HS-27A (cell line): ENCODE measurements around the gene LELP1.
"Not testable (repeated sequence)": the region's sequence is repeated elsewhere in the genome, so short reads cannot be mapped to it uniquely, and the experiment has no call there.

Experiments used
- DNase-seq: peaks from one replicate; pipeline ENCODE4 v3.0.0-alpha.2; 2012; ENCODE audit warnings: low read depth, missing footprints

The LELP1 gene

DNA sequence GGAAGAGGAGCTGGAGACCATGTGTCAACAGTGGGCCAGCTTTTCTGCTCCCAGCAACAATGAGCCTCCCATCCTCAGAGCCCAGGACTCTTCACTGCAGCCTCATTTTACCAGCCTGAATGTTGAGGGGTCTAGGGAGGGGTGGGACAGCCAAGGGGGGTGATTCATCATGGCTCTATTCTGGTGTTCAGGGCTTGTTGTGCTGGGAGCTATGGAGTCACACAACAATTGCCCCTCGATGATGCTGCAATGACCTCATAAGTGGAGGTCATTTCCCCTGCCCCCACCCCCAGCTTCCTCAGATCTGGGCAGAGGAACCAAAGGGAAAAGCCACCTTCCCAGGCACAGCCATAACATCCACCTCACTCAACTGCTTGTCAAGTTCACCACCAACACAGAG is at the start of gene LELP1:
Gene LELP1 (plus strand): TSS at position 301 of the 400 bp plus-strand sequence. CDS start 1,278 bp downstream, outside the sequence.
- no peak for DNase-seq

DNA sequence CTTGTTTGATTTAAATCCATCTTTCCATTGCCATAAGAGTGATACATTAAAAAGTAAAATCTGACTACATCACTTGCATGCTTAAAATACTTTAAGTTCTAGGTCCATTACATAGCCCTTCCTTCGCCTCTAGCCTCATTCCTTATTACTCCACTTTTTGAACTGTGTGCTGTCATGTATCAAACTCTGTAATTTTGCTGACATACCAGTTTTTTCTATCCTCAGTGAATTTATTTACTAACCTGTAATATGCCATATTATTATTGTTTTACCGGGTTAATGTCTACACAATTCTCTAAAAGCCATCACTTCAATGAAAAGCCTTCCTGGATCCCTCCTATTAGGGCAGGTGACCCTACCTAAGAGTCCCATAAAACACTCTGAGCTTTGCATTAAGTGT is 47.7 kb upstream of the LELP1 start:
- no peak for DNase-seq

DNA sequence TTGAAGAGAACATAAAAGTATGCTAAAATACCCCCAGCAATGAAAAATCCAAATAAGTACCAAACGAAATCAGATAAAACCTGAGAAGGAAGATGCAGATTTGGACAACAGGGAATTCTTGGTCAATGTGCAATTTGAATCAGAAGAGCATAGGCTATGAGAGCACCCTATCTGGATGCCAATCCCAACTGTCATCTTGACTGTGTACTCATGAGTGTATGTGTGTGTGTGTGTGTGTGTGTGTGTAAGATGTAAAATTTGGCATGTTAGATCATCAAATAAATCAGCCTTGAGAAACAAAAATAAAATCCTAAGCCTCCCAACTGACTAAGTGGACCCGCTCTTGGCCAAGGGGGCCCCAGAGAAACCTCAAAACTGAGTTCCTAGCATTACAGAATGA is 34.5 kb upstream of the LELP1 start:
- peak; percentile 42 for DNase-seq

DNA sequence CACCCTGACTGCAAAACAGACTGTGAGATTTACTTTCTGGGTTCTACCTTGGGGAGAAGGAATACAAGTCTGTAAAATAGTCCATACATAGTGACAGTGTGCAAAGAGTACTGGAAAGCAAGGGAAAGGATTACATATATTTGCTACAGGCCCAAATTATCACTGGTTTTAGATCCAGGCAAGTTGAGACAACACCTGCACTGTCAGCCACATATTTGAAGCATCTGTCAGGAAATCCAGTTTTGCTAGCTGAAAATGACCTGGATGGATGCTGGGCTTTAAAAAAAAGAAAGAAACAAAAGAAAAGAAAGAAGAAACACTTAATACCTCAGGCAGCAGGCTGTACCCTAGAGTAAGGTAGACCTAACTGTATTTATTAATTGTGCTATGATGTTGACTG is 28.6 kb upstream of the LELP1 start:
- DNase-seq = no peak

DNA sequence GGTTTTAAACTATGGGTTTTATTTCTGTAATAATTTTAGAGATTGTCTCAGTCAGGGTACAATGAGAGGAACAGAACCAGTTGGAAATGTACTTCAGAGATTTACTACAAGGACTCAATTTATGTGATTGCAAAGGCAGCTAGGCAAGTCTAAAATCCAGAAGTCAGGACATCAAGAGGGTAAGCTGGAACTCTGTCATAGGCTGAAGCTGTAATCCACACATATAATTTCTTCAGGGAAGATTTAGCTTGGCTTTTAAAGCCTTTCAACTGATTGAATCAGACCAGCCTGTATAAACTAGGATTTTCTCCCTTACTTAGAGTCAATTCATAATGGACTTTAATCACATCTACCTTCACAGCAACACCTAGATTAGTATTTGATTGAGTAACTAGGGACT is 24.3 kb upstream of the LELP1 start:
- DNase-seq = no peak

DNA sequence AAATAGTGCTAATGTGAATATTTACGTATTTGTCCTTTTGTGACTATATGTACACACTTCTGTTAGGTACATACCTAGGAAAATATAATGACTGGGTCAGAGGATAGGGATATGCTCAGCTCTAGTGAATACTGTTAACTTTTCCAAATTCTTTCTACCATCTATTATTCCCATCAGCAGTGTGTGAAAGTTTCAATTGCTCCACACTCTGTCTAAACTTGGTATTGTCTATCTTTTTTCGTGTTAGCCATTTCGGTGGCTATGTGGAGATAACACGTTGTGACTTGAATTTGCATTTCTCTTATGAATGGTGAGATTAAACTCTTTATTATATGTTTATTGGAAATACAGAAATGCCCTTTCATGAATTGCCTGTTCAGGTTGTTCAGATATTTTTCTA is 22.7 kb upstream of the LELP1 start:
- no peak for DNase-seq

DNA sequence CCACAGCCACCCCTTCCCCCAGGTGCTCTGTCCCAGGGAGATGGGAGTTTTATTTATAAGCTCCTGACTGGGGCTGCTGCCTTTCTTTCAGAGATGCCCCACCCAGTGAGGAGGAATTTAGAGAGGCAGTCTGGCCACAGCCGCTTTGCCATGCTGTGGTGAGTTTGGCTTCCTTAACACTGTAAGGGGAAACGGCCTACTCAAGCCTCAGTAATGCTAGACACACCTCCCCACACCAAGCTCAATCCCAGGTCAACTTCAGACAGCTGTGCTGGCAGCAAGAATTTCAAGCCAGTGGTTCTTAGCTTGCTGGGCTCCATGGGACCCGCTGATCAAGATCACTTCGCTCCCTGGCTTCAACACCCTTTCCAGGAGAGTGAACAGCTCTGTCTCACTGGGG is 14.9 kb upstream of the LELP1 start:
- peak; percentile 15 for DNase-seq

DNA sequence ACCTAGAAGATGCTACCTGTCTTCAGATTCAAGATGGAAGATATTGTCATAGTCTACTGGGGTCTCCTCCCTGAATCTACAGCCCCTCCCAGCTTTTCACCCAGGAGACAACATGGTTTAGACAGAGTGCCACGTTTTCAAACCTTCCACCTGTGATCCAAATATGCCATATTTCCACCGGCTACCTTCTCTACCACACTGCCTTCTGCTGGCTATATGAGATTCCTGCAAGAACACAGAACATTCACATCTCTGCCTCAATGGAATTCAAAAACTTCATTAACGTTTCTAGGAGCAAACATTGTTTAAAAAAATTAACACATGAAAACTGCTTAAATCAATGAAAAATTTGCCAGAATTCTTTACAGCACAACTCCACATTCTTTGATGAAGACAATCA is 12.9 kb upstream of the LELP1 start:
- DNase-seq = no peak

DNA sequence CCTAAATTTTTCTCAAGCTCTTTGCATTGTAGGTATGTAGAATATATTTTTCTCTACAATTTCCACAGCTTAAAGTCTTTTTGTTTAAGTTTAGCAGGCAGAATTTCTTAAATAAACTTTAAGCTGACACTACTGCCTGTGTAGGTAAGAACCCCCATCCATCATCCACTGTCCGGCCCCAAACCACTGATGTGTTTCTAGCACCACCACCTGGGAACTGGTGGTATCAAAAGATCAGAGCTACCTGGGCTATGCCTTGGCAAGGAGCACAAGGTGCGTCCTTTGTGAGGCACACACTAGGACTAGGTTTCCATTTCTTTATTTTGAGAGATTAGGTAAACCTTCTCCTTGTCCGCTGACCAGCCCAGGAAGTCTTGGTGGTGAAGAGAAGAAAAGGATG is 10.5 kb upstream of the LELP1 start:
- no peak for DNase-seq

DNA sequence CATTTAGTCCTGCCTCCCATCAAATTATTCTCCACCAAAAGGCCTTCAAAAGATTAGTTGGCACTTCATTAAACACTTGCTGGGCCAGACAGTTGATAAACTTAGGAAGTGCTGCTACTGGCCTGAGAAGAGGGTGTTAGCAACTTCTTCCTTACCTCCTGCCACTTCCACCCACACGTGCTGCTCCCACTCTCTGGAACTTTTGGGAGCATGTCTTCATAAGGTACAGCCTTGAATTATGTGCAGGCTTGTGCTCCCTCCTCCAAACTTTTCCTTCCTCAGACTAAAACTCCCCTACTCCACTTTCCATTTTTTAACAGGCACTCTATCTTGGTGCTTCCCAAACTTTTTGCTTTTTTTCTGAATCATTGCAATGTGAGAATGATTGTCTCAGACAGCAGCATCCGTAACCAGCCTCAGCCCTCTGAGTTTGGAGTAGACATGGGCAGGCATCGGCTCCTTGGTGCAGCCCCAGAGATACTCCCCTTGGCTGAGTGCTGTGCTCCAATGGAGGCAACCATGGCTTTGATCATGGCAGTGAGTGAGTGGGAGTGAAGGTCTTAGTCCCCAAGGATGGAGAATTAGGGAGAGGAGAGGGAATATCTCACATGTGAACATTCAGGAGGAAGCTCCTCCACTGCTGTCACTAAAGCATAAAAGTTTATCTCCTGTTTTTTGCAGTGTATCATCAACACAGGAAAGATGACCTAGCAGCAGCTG is 8.7 kb upstream of the LELP1 start:
- no peak for DNase-seq

DNA sequence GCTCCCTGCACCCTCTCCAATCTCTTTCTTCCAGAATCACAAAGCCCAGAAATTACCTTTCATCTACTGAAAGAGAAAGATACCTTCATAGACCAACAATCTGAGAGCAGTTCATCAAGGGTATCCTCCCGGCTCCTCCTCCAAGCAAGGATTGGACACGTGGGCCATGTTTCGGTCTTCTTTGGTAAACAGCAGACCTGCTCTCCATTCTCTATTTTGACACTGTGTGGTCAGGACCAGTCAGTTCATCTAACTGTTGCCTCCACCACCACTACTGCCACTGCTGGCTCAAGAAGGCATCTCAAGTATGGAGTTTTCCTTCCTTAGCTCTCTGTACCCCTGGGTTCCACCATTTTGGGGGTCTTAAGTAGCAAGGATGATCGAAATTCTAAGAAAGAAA is 8.0 kb upstream of the LELP1 start:
- DNase-seq = no peak

DNA sequence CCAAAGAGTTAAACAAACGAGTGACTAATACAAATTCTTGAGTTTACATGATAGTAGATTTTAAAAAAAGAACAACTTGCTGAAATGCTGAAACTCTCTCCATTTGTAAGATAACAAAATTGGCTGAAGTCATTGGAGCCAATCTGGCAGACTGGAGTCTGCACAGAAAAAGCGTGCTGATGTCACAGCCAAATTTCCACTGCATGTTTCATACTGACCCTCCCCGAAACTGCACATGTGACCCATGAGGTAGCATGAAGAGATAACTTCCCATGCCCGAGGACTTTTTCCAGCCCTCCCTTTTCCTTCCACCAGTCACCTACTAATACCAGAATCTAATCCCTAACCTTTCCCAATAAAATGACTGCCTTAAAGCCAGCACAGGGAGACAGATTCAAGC is 1.2 kb upstream of the LELP1 start:
- no peak for DNase-seq

DNA sequence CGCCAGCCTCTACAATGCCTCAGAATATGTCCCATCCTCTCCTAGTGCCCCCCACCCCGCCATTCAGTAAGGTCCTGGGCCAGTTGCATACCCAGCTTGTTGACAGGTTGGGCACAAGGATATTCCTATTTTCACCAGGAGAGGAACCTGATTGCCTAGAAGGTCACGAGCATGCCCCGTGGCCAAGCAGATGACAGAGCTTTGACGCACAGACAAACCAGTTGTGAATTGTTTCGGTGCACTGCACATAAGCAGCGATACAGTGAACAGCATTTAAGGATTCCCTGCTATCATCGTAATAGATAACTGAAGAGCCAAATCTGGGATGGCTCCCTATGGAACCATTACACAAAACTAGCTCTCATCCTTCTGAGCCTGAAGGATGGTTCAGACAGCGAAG is 3.4 kb downstream of the LELP1 start:
- DNase-seq = no peak

DNA sequence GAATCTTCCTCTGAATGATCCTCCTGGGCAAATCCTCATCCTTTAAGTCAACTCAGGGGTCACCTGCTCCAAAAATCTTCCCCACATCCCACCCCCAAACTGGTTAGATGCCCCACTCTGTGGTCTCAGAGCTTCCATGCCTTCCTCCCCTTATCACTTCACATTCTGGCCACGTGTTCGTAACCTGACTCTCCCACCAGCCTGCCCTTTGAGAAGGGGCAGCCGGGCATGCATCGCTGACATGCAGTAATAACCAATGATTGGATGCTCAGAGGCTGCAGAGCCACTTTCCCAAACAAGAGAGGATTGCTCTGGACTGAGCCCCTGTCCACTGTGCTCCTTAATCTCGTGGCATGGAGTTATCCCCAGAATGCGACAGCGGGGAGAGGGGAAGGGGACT is 7.0 kb downstream of the LELP1 start:
- DNase-seq = no peak

DNA sequence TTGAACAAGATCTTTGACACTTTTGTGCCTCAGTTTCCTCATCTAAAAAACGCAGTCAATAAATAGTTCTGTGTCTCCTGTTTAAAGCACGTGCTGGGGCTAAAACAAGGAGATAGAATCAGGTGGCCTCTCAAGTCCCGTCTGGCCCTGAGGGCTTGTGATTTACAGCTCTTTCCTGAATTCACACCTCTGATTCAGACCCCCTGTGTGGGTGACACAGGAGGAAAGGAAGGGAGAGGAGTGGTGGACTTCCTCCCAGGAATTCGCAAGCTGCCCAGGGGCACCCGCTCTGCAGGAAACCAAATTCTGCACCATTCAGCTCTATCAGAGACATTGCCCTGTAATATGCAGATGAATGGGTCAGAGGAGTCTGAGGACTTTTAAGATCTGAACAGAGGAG is 9.0 kb downstream of the LELP1 start:
- DNase-seq = no peak

DNA sequence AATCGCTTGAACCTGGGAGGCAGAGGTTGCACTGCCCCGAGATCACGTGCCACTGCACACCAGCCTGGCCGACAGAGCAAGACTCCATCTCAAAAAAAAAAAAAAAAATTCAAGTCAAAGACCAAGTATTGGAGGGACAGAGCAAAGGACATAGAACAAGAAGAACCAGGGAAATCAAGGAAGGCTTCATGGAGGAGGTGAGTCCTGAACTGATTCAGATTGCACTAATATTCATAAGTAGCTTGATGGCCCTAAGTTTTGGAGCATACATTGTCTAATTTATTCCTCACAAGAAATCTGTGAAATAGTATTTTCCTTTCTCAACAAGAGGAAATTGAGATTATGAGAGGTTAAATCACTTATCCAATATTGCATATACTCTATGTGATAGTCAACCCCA is 10.3 kb downstream of the LELP1 start:
- DNase-seq = no peak

DNA sequence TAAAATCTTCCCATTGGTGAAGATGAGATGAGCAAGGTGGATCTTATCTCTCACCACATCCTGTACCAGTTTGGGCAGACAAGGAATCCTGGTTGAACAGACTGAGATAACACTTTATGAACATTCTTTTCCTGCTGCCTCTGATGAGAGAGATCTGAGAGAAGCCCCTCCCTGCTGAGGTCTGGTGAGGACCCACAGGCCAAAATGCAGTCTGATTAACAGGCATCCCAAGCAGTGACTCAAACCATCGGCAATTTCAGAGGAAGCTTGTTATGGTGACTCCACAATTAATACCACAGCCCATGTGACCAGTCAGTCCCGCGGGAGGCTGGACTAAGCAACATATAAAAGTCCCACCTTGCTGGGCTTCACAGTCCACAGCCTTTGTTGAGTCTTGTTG is 14.0 kb downstream of the LELP1 start, which contains the start of gene PRR9:
Gene PRR9 (plus strand): TSS at position 373 of the 400 bp plus-strand sequence. CDS start 561 bp downstream, outside the sequence.
- no peak for DNase-seq

DNA sequence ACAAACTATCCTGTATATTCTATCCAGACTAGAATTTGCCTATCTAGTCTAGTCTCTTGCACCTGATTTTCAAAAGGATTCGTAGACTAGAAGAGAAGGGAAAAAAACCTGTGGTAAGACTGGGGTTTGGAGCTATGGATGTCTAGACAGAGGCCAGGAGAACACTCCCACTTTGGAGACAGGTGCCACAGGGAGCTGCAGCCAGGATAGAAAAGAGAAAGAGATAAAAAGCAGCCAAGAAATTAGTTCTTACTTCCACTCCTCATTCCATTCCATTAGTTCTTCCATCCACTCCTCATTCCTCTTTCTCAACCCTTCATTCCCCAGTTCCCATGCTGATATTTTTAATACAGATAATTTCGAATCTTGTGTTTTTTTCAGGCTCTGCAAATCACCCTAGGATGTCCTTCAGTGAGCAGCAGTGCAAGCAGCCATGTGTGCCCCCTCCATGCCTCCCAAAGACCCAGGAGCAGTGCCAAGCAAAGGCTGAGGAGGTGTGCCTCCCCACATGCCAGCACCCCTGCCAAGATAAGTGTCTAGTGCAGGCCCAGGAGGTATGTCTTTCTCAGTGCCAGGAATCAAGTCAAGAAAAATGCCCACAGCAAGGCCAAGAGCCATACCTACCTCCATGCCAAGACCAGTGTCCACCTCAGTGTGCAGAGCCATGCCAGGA is 14.7 kb downstream of the LELP1 start:
- no peak for DNase-seq

DNA sequence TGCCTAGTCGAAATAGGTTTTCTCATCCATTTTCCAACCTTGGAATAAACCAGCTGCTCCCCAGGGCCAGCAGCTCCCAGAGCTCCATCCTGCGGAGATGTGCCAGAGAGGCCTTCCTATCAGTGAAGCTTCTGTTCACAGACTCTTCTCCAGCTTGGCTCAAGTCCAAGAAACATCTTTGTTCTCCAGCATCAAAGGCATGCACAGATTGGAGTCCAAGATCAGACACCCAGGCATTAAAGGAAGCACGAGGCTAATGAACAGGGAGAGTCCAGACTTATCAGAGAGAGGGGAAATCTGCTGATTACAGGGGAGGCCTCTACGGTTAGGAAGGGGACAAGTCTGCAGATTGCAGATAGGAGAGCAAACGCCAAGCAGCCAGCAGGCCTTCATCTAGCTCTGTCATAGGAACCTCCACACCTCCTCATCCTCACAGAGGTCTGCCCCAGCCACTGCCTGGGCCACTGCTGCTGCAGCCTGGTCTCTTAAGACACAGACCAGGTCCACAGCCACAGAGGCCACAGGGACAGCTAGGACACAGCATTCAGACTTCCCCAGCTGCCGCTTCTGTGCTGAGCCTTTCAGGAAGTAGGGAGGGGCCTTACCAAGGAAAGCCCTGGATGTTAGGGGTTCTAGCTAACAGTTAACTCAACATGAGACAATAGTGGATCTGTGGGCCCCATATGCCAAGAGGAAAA is 17.5 kb downstream of the LELP1 start:
- no peak for DNase-seq

DNA sequence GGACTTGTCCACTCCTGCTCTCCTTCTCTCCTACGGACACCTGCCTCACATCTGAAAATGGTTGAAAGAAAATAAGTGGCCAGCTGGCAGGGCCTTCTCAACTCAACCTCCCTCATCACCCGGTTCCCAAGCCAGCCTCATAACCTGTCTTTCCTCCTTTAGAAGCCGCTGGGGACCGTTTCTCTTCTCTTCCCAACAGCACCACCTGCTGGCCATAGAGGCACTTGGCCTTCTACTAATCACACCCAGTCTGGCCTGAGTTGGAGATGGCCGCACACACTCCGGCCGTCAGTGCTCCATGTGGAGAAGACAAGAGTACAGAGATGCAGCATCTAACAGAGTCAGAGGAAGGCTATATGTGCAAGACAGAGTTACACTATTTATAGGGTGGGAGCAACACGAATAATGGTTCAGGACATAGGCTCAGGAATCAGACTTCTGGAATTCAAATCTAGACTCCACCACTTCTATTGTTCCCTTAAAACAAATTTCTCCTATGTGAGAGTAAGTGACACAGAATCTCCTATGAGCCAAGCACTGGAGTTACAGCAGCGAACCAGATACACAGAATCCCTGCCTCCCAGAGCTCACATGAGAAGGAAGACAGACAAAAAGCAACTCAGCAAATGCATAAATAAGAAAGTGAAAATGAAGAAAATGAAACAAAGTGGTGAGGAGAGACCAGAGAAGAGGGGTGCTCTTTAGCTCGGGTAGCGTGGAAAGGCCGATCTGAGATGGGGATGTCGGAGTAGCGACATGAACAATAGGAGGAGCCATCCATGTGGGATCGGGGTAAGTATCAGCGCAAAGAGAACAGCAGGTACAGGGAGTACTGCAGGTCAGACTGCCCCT is 20.0 kb downstream of the LELP1 start:
- not testable (repeated sequence) for DNase-seq

DNA sequence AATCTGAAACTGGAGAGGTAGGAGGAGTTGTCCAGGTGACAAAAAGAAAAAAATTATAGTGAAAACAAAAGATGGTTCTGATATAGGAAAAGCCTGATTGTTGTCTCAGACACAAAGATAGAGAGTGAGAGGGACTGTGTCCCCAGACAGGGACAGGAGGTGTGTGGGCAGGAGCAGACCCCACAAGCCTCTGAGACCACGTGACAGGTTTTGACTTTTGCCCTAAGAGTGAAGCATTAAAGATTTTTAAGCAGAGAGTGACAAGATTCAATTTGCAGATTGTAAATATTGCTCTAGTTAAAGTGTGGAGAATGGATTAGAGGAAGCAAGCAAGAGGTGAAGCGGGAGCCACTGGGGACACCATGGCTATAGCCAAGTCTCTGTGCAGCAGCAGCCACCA is 24.6 kb downstream of the LELP1 start:
- DNase-seq = no peak

DNA sequence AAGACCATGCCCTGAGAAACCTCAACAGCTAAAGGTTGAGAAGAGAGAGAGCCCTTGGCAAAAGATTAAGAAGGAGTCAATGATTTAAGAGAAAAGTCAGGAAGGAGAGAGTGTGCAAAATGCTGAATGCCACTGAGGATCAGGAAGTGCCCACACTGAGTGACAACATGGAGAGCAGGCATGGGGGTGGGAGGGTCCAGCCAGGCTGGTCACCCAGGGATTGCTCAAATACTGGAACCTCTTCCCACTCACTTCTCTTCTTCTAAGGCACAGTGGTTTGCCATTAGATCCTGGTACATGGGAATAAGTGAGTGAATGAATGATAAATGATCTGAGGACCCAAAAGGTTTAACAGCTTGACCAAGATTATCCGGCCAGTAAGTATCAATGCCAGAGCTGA is 25.3 kb downstream of the LELP1 start:
- DNase-seq = no peak
